PFSK-1 (cell line): Measurements from ENCODE around the gene DCTN2.

Experiments used
- FOXP2 ChIP-seq: optimal IDR thresholded peaks from 2 replicates; pipeline ENCODE3; 2011; ENCODE audit warnings: borderline replicate concordance, control low read depth, inconsistent platforms; ENCODE audit not compliant: insufficient read depth; ENCODE audit errors: extremely low read length, extremely low read depth
- POLR2AphosphoS5 ChIP-seq: IDR thresholded peaks from 2 replicates; pipeline ENCODE4 v1.6.1; 2012; ENCODE audit warnings: low read depth, mild to moderate bottlenecking, control low read depth, low read length, moderate library complexity
- REST ChIP-seq, 2 experiments: IDR thresholded peaks; 2 replicates each; pipeline versions ENCODE4 v1.6.1 to v1.8.0; 2011 to 2012; ENCODE audit warnings: low read depth in 2 of 2, low read length in 2 of 2, control low read depth in 1 of 2, inconsistent platforms in 1 of 2, mild to moderate bottlenecking in 1 of 2, moderate library complexity in 1 of 2; ENCODE audit not compliant: insufficient read depth in 1 of 2
- SIN3A ChIP-seq: IDR thresholded peaks from 2 replicates; pipeline ENCODE4 v1.6.1; 2012; ENCODE audit warnings: mild to moderate bottlenecking, low read length, moderate library complexity, borderline replicate concordance; ENCODE audit not compliant: insufficient read depth
- TAF1 ChIP-seq: IDR thresholded peaks from 2 replicates; pipeline ENCODE4 v1.6.1; 2012; ENCODE audit warnings: low read length, control low read depth, borderline replicate concordance; ENCODE audit not compliant: insufficient read depth

DNA sequence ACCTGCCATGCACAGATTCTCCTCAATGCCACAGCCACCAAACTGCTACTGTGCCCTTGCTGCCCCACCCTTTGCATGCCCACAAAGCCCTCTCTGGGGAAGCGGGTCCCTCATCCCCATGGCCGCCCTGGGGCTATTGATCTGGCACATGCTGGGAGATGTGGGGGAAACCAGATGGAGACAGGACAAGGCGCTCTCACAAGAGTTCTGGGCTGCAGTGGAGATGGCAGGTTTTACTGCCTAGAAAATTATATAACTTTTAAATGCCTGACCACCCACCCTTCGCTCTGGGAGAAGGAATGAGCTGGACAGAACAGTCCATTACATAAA, 33.4 kb upstream of the DCTN2 start:
- TF ChIP-seq POLR2AphosphoS5 (no peak), SIN3A (no peak), TAF1 (no peak), REST (IDR thresholded peaks at IDR 0.05; ENCODE audit: insufficient read depth in 1 of 2, low read depth in 2 of 2, low read length in 2 of 2) (no peak), FOXP2 (no peak)
